Measurements from ENCODE around the gene SCN2B.

DNA sequence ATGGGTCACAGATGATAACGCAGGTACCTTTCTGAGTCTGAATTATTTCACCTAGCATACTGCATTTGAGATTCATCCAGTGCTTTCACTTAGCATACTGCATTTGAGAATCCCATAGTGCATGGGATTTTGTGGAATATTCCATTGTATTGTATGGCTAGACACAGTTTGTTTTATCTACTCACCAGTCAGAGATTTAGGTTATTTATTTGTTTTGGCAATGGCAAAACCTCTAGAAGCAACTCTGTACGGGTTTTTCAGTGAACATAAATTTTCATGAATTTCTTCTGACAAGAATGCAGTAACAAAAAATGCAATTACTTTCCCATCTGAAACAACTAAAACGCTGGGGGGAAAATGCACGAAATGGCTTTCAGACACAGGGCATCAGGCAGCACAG, 48.1 kb downstream of the SCN2B start:
- TF ChIP-seq, protein P1, sequence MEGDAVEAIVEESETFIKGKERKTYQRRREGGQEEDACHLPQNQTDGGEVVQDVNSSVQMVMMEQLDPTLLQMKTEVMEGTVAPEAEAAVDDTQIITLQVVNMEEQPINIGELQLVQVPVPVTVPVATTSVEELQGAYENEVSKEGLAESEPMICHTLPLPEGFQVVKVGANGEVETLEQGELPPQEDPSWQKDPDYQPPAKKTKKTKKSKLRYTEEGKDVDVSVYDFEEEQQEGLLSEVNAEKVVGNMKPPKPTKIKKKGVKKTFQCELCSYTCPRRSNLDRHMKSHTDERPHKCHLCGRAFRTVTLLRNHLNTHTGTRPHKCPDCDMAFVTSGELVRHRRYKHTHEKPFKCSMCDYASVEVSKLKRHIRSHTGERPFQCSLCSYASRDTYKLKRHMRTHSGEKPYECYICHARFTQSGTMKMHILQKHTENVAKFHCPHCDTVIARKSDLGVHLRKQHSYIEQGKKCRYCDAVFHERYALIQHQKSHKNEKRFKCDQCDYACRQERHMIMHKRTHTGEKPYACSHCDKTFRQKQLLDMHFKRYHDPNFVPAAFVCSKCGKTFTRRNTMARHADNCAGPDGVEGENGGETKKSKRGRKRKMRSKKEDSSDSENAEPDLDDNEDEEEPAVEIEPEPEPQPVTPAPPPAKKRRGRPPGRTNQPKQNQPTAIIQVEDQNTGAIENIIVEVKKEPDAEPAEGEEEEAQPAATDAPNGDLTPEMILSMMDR (conservative IDR thresholded peaks at IDR 0.05; ENCODE audit: low read depth, low read length), result no peak
- TF ChIP-seq EZH2 (IDR thresholded peaks at IDR 0.05; ENCODE audit: borderline replicate concordance, low read depth, low read length, poor library complexity, severe bottlenecking), result no peak

All from A673 (cell line).